ENCODE measurements around the gene WDR31.

Gene WDR31

DNA sequence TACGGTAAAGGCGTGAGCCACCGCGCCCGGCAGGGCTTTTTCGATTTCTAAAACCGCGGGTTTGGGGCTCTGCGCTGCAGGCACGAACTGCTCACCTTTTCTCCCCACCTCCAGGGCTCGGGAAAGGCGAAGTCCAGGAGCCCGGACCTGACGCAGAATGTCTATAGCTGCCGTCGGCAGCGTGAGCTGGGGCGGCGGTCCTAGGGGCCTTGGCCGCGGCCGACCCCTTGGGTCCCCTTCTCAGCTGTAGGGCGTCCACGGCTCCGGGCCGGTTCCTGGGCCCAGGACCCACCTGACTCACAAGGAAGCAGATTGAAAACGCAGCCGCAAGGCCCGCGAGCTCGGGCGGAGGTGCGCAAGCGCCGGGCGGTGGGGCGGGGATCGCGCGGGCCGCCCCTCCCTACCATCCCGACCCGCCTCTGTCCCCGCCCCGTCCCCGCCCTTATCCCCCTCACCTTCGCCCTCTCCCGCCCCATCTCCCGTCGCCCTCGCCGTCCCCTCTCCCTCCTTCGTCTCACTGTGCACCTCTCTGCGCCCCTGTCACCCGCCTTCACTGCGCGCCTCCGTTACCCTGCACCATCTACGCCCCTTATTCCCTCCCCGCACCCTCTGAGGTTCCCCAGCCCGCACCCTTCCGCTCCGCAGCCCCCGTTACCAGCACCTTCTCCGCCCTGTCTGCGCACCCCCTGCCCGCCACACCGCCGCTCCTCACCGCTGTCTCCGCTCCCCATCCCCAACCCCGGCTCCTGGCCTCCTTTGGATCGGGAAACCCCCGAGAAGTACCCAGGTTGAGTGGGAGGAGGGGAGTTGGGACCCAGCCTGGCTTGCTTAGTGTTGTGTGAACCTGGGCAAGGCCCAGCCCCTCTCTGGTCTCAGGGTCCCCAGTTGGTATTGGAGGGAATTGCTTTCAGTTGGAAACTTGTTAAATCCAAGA lies 36.8 kb upstream of the WDR31 start, which contains the start of gene HDHD3:
Gene HDHD3, minus strand, starts transcription at position 353 of the 934 bp plus-strand sequence. CDS start 2,632 bp downstream, outside the sequence.
- Histone ChIP-seq H3K79me2 (ENCODE audit: insufficient read depth, low read depth) (peaks cover 7% of the 10 kb centered on the region; the same call in 1 of the 2 replicates), H3K4me1 (ENCODE audit: low read depth, poor library complexity, severe bottlenecking) (peaks cover 34% of the 10 kb centered on the region), H3K27ac (peak within 1 kb of the TSS; percentile 60), H3K4me3 (IDR thresholded peaks at IDR 0.05; ENCODE audit: insufficient read depth, low read depth, low read length) (no peak within 1 kb of the TSS), H3K36me3 (ENCODE audit: insufficient read depth) (no peaks in the 10 kb centered on the region), H3K27me3 (ENCODE audit: insufficient read depth, low read depth) (no peaks in the 10 kb centered on the region), H2AFZ (ENCODE audit: low read depth) (peak within 1 kb of the TSS; percentile 90), H4K20me1 (ENCODE audit: insufficient read depth) (no peaks in the 10 kb centered on the region), H3K9ac (peak within 1 kb of the TSS; percentile 60; the same call in 1 of the 2 replicates), H3K4me2 (peak within 1 kb of the TSS; percentile 94)
- no peak for TF ChIP-seq CTCF (conservative IDR thresholded peaks at IDR 0.05; ENCODE audit: low read depth, low read length)

DNA sequence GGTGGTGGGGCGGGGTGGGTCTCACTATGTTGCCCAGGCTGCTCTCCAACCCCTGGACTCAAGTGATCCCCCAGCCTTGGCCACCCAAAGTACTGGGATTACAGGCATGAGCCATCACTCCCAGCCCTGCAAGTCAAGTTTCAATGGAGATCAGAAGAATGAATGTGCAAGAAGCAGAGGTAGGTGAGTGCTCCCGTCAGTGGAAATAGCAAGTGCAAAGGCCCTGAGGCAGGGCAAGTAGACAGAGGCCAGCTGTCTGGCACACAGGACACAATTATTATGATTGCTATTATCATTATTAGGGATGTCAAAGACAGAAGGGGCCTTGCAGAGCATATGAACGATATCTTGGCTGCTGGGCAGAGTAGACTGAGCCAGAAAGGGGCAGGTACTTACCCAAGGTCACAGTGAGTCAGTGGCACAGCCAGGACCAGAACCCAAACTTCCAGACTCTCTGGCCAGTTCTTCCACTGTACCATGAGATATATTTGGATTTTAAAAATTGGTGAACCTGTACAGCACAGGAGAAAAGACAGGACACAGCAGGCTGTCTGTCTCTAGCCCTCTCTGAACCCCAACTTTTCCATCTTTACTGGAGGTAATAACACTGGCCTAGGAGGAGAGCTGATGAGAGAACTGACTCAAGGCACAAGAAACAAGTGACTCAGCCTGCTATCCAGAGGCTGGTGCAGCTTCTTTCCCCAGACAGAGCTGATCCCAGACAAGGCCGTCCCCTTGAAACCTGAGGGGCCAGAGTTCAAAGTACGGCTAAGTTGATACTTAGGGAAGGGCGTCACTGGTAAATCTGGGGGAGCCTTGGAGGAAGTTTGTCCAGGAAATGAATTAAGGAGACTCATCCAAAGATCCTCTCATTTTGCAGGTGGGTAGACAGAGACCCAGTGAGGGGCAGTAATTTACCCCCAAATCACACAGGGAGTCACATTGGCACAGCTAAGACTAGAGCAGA lies 35.3 kb upstream of the WDR31 start:
- Histone ChIP-seq H3K9ac (peak overlapping the region; percentile 39; the same call in 1 of the 2 replicates), H3K27ac (no peak overlapping the region; the same call in 1 of the 2 replicates), H3K4me1 (ENCODE audit: low read depth, poor library complexity, severe bottlenecking) (peaks cover 19% of the 10 kb centered on the region), H3K79me2 (ENCODE audit: insufficient read depth, low read depth) (peaks cover 7% of the 10 kb centered on the region; the same call in 1 of the 2 replicates), H4K20me1 (ENCODE audit: insufficient read depth) (no peaks in the 10 kb centered on the region), H3K4me3 (IDR thresholded peaks at IDR 0.05; ENCODE audit: insufficient read depth, low read depth, low read length) (no peak overlapping the region), H3K4me2 (peak overlapping the region; percentile 94), H2AFZ (ENCODE audit: low read depth) (no peak overlapping the region), H3K36me3 (ENCODE audit: insufficient read depth) (no peaks in the 10 kb centered on the region), H3K27me3 (ENCODE audit: insufficient read depth, low read depth) (no peaks in the 10 kb centered on the region)
- no peak for TF ChIP-seq CTCF (conservative IDR thresholded peaks at IDR 0.05; ENCODE audit: low read depth, low read length)

GRCh38 chr9:113373676-113374392 lies 33.8 kb upstream of the WDR31 start:
- Histone ChIP-seq H3K27me3 (ENCODE audit: insufficient read depth, low read depth) (no peaks in the 10 kb centered on the region), H3K4me3 (IDR thresholded peaks at IDR 0.05; ENCODE audit: insufficient read depth, low read depth, low read length) (no peak overlapping the region), H3K36me3 (ENCODE audit: insufficient read depth) (no peaks in the 10 kb centered on the region), H3K4me1 (ENCODE audit: low read depth, poor library complexity, severe bottlenecking) (peaks cover 13% of the 10 kb centered on the region), H3K4me2 (no peak overlapping the region), H2AFZ (ENCODE audit: low read depth) (no peak overlapping the region), H3K9ac (no peak overlapping the region), H3K79me2 (ENCODE audit: insufficient read depth, low read depth) (peaks cover 7% of the 10 kb centered on the region; the same call in 1 of the 2 replicates), H3K27ac (no peak overlapping the region), H4K20me1 (ENCODE audit: insufficient read depth) (no peaks in the 10 kb centered on the region)
- no peak for TF ChIP-seq CTCF (conservative IDR thresholded peaks at IDR 0.05; ENCODE audit: low read depth, low read length)

- no peak for TF ChIP-seq CTCF (conservative IDR thresholded peaks at IDR 0.05; ENCODE audit: low read depth, low read length)
- H3K4me2 ChIP-seq = no peak overlapping the region
- no peak overlapping the region for H3K27ac ChIP-seq
- H3K4me3 ChIP-seq (IDR thresholded peaks at IDR 0.05; ENCODE audit: insufficient read depth, low read depth, low read length) = no peak overlapping the region
- H3K27me3 ChIP-seq (ENCODE audit: insufficient read depth, low read depth) = no peaks in the 10 kb centered on the region
- H2AFZ ChIP-seq (ENCODE audit: low read depth) = no peak overlapping the region
- no peaks in the 10 kb centered on the region for H3K36me3 ChIP-seq (ENCODE audit: insufficient read depth)
- no peaks in the 10 kb centered on the region for H4K20me1 ChIP-seq (ENCODE audit: insufficient read depth)
- H3K4me1 ChIP-seq (ENCODE audit: low read depth, poor library complexity, severe bottlenecking) = peaks cover 13% of the 10 kb centered on the region
- H3K9ac ChIP-seq = no peak overlapping the region
- peaks cover 7% of the 10 kb centered on the region; the same call in 1 of the 2 replicates for H3K79me2 ChIP-seq (ENCODE audit: insufficient read depth, low read depth)
Observed at GRCh38 chr9:113373256-113373655, 33.2 kb upstream of the WDR31 start.
